ENCODE measurements around the gene MUCL3. TPM values are rescaled to one million over a fixed set of nuclear protein-coding genes. Genes with fewer than 3 reads are reported as not detected.
A peak's percentile ranks its signal among the peaks of the same experiment; 100 is the strongest.

Gene MUCL3
- total and polyA plus RNA-seq, 10 of the 15 experiments (the other 5 are each of a cell fraction or from before 2014, with no cell fraction given), result 0.03 to 1.4 (median 0.61) TPM

DNA sequence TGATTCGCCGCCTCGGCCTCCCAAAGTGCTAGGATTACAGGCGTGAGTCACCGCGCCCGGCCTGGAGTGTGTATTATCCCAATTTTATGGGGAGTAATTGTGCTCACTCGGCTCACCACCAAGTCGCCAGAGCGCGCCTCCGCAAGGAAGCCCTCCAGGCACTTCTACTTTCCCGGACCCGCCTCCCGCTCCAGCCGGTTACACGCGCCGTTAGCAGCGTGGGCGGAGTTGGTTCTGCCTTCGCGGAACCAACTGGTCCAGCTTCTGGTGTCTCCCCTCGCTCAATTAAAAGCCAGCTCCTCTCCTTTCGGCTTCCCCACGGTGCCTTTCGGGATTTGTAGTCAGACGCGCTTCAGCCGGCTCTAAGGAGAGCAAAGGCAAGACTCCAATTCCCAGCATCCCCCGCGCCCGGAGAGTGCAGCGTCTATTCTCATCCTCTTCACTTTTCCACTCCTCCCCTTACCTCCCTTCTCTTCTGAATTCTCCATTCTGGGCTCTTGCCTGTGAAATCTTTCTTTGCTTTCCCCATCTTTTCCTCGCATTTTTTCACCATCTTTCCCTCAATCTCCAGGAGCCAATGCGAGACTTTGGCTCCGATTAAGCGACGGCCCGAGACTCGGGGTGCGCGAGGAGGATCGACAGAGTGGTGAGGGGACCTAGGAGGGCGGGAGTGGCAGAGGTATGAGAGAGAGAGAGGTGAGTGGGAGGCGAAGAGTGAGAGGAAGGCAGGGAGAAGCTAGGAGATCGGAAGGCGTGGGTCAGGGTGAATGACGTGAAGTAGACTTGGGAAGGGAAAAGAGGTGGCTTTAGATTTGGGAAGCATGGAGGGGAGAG lies 32.8 kb upstream of the MUCL3 start, which contains the start of gene GTF2H4 (continued):
- TF ChIP-seq MAX (IDR thresholded peaks at IDR 0.05; ENCODE audit: low read depth, low read length) (0 out of 2 replicates have a peak, but pooled peaks have one; percentile 38), ZBTB11 (CRISPR knock-in tag; IDR thresholded peaks at IDR 0.05) (peak; percentile 97), ZNF207 (IDR thresholded peaks at IDR 0.05; ENCODE audit: borderline replicate concordance) (peak; percentile 93; the same call in 1 of the 2 replicates), BRCA1 (IDR thresholded peaks at IDR 0.05; ENCODE audit: low read depth, low read length) (no peak), PML (IDR thresholded peaks at IDR 0.05; ENCODE audit: low read length) (peak; percentile 45; the same call in 1 of the 2 replicates), FOXM1 (IDR thresholded peaks at IDR 0.05; ENCODE audit: low read depth, low read length) (no peak), CEBPB (IDR thresholded peaks at IDR 0.05; ENCODE audit: borderline replicate concordance in 1 of 2, low read depth in 2 of 2, low read length in 2 of 2) (no peak), EZH2 (IDR thresholded peaks at IDR 0.05; ENCODE audit: borderline replicate concordance, control insufficient read depth, low read depth, low read length) (no peak), SIX5 (IDR thresholded peaks at IDR 0.05; ENCODE audit: low read depth, low read length, severe bottlenecking) (peak; percentile 97), CBX5 (IDR thresholded peaks at IDR 0.05; ENCODE audit: low read depth) (no peak), TARDBP (IDR thresholded peaks at IDR 0.05; ENCODE audit: borderline replicate concordance) (peak; percentile 96), SPI1 (IDR thresholded peaks at IDR 0.05; ENCODE audit: borderline replicate concordance, insufficient read depth, low read depth, low read length) (no peak), RAD51 (IDR thresholded peaks at IDR 0.05) (no peak), RFX5 (IDR thresholded peaks at IDR 0.05; ENCODE audit: low read depth, low read length) (peak; percentile 40; the same call in 1 of the 2 replicates), EGR1 (IDR thresholded peaks at IDR 0.05; ENCODE audit: borderline replicate concordance in 1 of 2, low read depth in 2 of 2, low read length in 2 of 2) (peak; percentile 78 to 99), NFYB (IDR thresholded peaks at IDR 0.05; ENCODE audit: insufficient read depth, low read depth, low read length) (no peak), PAX8 (IDR thresholded peaks at IDR 0.05) (no peak), BACH1 (IDR thresholded peaks at IDR 0.05; ENCODE audit: borderline replicate concordance) (no peak)
- TF ChIP-seq, protein P1, sequence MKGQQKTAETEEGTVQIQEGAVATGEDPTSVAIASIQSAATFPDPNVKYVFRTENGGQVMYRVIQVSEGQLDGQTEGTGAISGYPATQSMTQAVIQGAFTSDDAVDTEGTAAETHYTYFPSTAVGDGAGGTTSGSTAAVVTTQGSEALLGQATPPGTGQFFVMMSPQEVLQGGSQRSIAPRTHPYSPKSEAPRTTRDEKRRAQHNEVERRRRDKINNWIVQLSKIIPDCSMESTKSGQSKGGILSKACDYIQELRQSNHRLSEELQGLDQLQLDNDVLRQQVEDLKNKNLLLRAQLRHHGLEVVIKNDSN (IDR thresholded peaks at IDR 0.05; ENCODE audit: borderline replicate concordance, extremely low read length, insufficient read depth, low read depth, low read length), result no peak
